B cell (primary cell): Measurements from ENCODE around the gene BMPR1A.
"Not testable (repeated sequence)": the region's sequence is repeated elsewhere in the genome, so short reads cannot be mapped to it uniquely, and the experiment has no call there.

ENCODE experiments used
- CTCF ChIP-seq: fragments of 200-600 bp; IDR thresholded peaks from one replicate; pipeline ENCODE4 v1.8.0; 2022; ENCODE audit warnings: antibody characterized with exemption, mild to moderate bottlenecking
- EZH2 ChIP-seq: IDR thresholded peaks from 2 replicates; pipeline ENCODE4 v1.6.1; 2012; ENCODE audit warnings: borderline replicate concordance, low read depth, mild to moderate bottlenecking, moderate library complexity, low read length; ENCODE audit not compliant: insufficient read depth, poor library complexity, severe bottlenecking

- TF ChIP-seq CTCF, EZH2: not testable (repeated sequence)
Measured at GRCh38 chr10:86981020-86981419, 224.6 kb downstream of the BMPR1A start.
